HepG2 (cell line): ENCODE data around the gene FUOM. TPM values are rescaled to one million over a fixed set of nuclear protein-coding genes. Genes with fewer than 3 reads are reported as not detected.

ENCODE experiments used
- ATAC-seq: fragments of 200-7000 bp; cut with Tn5 transposase; 3 replicates; pipeline ENCODE4 v1.9.1; 2020; ENCODE audit warnings: mild to moderate bottlenecking, moderate library complexity
- BruUV-seq: library from RNA; stranded (reverse); fragments of 400-500 nt; replicated peaks from 2 replicates; lab custom pipeline; 2021; lab: Mats Ljungman, UMichigan
- CTCF ChIA-PET: fragments of 300-600 bp; formaldehyde crosslinking; extraction: SDS; loops from one replicate; lab custom pipeline; 2021; ENCODE audit warnings: low total read pairs, inconsistent platforms, low intra/inter-chr PET ratio; lab: Yijun Ruan, JAX
- POLR2A ChIA-PET: fragments of 350-600 bp; sonication (Branson Sonifier 250); formaldehyde crosslinking; loops from one replicate; lab custom pipeline; 2020; ENCODE audit warnings: antibody characterized with exemption, inconsistent platforms; lab: Yijun Ruan, JAX
- DNase-seq: peaks from one replicate; pipeline ENCODE4 v3.0.0-alpha.2; 2015; ENCODE audit warnings: low spot score
- FAIRE-seq: peaks from 3 replicates; lab custom pipeline; 2011; peaks lifted over from hg19 to GRCh38; lab: Jason Lieb, UNC
- H2AFZ ChIP-seq: one replicate; pipeline ENCODE4 v1.6.1; 2011; ENCODE audit warnings: low read length, inconsistent platforms
- H3K27ac ChIP-seq: fragments of 300-600 bp; 3 replicates; pipeline ENCODE4 v1.8.0; 2011; ENCODE audit warnings: mixed run types, mild to moderate bottlenecking, mixed read lengths, low read length, inconsistent platforms; ENCODE audit not compliant: insufficient read depth; ENCODE audit errors: extremely low read length
- H3K27me3 ChIP-seq, 2 experiments: fragments of 200-600 bp in 1 of 2; 2 replicates in 1 of 2; 3 replicates in 1 of 2; pipeline versions ENCODE4 v1.6.0 to v1.8.0; 2011; ENCODE audit warnings: low read length in 2 of 2, mild to moderate bottlenecking in 2 of 2, moderate library complexity in 2 of 2, inconsistent platforms in 1 of 2; ENCODE audit not compliant: insufficient read depth in 2 of 2, control insufficient read depth in 1 of 2
- H3K36me3 ChIP-seq, 2 experiments: fragments of 200-600 bp in 1 of 2; replicated peaks in 1 of 2; 2 replicates in 1 of 2; 3 replicates in 1 of 2; pipeline versions ENCODE4 v1.5.1 to v1.8.0; 2011; ENCODE audit warnings: low read length in 2 of 2, inconsistent platforms in 1 of 2; ENCODE audit not compliant: insufficient read depth in 2 of 2, control insufficient read depth in 1 of 2
- H3K4me1 ChIP-seq: 2 replicates; pipeline ENCODE4 v1.5.1; 2012; ENCODE audit warnings: low read length, inconsistent platforms; ENCODE audit not compliant: insufficient read depth
- H3K4me2 ChIP-seq: 2 replicates; pipeline ENCODE4 v1.6.0; 2011; ENCODE audit warnings: low read depth, low read length, inconsistent platforms
- H3K4me3 ChIP-seq, 3 experiments: fragments of 200-600 bp in 1 of 3; sonication (generic), shearing (Covaris generic) in 1 of 3; replicated peaks in 1 of 3; 2 replicates each; pipeline ENCODE4 v1.5.1; 2011 to 2016; ENCODE audit warnings: low read length in 3 of 3, inconsistent platforms in 2 of 3, low read depth in 2 of 3, mild to moderate bottlenecking in 2 of 3, control low read depth in 1 of 3, mixed read lengths in 1 of 3; ENCODE audit not compliant: insufficient read depth in 1 of 3
- H3K79me2 ChIP-seq: one replicate; pipeline ENCODE4 v1.6.1; 2011; ENCODE audit warnings: low read length, inconsistent platforms; ENCODE audit not compliant: insufficient read depth
- H3K9ac ChIP-seq: 2 replicates; pipeline ENCODE4 v1.6.0; 2011; ENCODE audit warnings: mild to moderate bottlenecking, low read depth, low read length, inconsistent platforms; ENCODE audit not compliant: insufficient read depth
- H3K9me3 ChIP-seq: 2 replicates; pipeline ENCODE4 v1.5.1; 2012; ENCODE audit warnings: mild to moderate bottlenecking, low read length
- H4K20me1 ChIP-seq: 2 replicates; pipeline ENCODE4 v1.6.0; 2011; ENCODE audit warnings: inconsistent platforms, mild to moderate bottlenecking, low read length, moderate library complexity; ENCODE audit not compliant: insufficient read depth
- GATAD1 ChIP-seq: IDR thresholded peaks from 2 replicates; pipeline ENCODE4 v1.6.1; 2016; ENCODE audit warnings: missing genetic modification reagents, missing compliant biosample characterization
- LBX2 ChIP-seq: sonication (generic); formaldehyde crosslinking; IDR thresholded peaks from 2 replicates; pipeline ENCODE4 v1.5.0; 2020; ENCODE audit warnings: missing genetic modification reagents, mild to moderate bottlenecking, borderline replicate concordance
- POLR2G ChIP-seq: fragments of 200-400 bp; formaldehyde crosslinking; IDR thresholded peaks from 2 replicates; pipeline ENCODE4 v1.6.1; 2018; ENCODE audit warnings: mild to moderate bottlenecking, low read depth, low read length, moderate library complexity
- ZNF138 ChIP-seq: sonication (generic); formaldehyde crosslinking; IDR thresholded peaks from 2 replicates; pipeline ENCODE4 v1.5.0; 2020; ENCODE audit warnings: mild to moderate bottlenecking, low read depth, missing genetic modification reagents
- ZNF546 ChIP-seq: sonication (generic); formaldehyde crosslinking; conservative IDR thresholded peaks from 2 replicates; pipeline ENCODE4 v1.8.1; 2023; ENCODE audit warnings: mild to moderate bottlenecking, missing genetic modification reagents
- WGBS: methylation state at CpG from one replicate; pipeline ENCODE4 v1.1.6; 2017; ENCODE audit warnings: low lambda C conversion rate; 5-methylcytosine and 5-hydroxymethylcytosine counted together
- in situ Hi-C: cut with HindIII; loops from 2 replicates; pipeline ENCODE4 v1.10.0; 2017; ENCODE audit warnings: low pct_unique_long_range_greater_than_20kb; ENCODE audit not compliant: extremely low pct_ligation_motif_present
- intact Hi-C: fragments of 100-400 bp; cut with micrococcal nuclease; formaldehyde crosslinking; loops from one replicate; pipeline ENCODE4 v1.10.0; 2022; ENCODE audit not compliant: unreplicated experiment
- polyA plus RNA-seq, 8 experiments: library from polyadenylated mRNA; depleted of rRNA in 3 of 8; stranded (reverse) in 7 of 8; unstranded in 1 of 8; fragments of >200 nt; fragmentation: Illumina TruSeq in 4 of 8; extraction: Trizol in 4 of 8; gene quantifications; 2 replicates each; pipeline versions ENCODE4 v1.2.1 to v1.2.3, GENCODE V29; 2011 to 2016; ENCODE audit warnings: low read depth in 4 of 8, missing spikeins in 1 of 8, mixed read lengths in 1 of 8; ENCODE audit not compliant: insufficient read depth in 1 of 8
- total RNA-seq, 5 experiments: library from RNA; depleted of rRNA; stranded (reverse); fragments of >200 nt; fragmentation: Illumina TruSeq; extraction: Trizol; gene quantifications; 2 replicates each; pipeline ENCODE4 v1.2.3, GENCODE V29; 2016; ENCODE audit warnings: low read depth in 1 of 5

Gene FUOM
- total and polyA plus RNA-seq, 2 of the 13 experiments (the other 11 are each of a cell fraction or from before 2014, with no cell fraction given) = 27.5 to 60.4 TPM

- Histone ChIP-seq H2AFZ (no peak overlapping the region), H4K20me1 (peaks cover 5% of the 10 kb centered on the region), H3K36me3 (peaks cover 14 to 33% of the 10 kb centered on the region in 2 experiments; a peak in 4 of 5 replicates), H3K79me2 (peaks cover 14% of the 10 kb centered on the region), H3K9me3 (no peaks in the 10 kb centered on the region), H3K9ac (no peak overlapping the region), H3K27me3 (no peaks in the 10 kb centered on the region; a peak in 1 of 5 replicates), H3K4me3 (no peak overlapping the region), H3K27ac (no peak overlapping the region), H3K4me1 (peaks cover 14% of the 10 kb centered on the region), H3K4me2 (no peak overlapping the region)
- WGBS = 88% methylated on average over 16 of the region's 23 CpGs
- ChIA-PET CTCF (no interaction called here), POLR2A (no interaction called here)
- ATAC-seq = no peak
- no TSS peak for BruUV-seq
- in situ Hi-C loops = no loop called here
- no peak for FAIRE-seq
- intact Hi-C loops = no loop called here
- DNase-seq = no peak
- TF ChIP-seq POLR2G (no peak), LBX2 (CRISPR knock-in tag) (no peak), ZNF546 (CRISPR knock-in tag) (no peak), GATAD1 (CRISPR knock-in tag) (no peak)
These were observed 45.6 kb downstream of the FUOM start for GRCh38 chr10:133312016-133312768.

GRCh38 chr10:133311570-133311969, 46.2 kb downstream of the FUOM start:
- Histone ChIP-seq H3K27ac (no peak overlapping the region), H3K79me2 (peaks cover 19% of the 10 kb centered on the region), H3K27me3 (no peaks in the 10 kb centered on the region; a peak in 1 of 5 replicates), H2AFZ (no peak overlapping the region), H4K20me1 (peaks cover 9% of the 10 kb centered on the region), H3K4me3 (no peak overlapping the region), H3K9me3 (no peaks in the 10 kb centered on the region), H3K4me2 (no peak overlapping the region), H3K9ac (no peak overlapping the region), H3K4me1 (peaks cover 19% of the 10 kb centered on the region), H3K36me3 (peaks cover 14 to 33% of the 10 kb centered on the region in 2 experiments; a peak in 4 of 5 replicates)
- FAIRE-seq (no peak), DNase-seq (no peak), ATAC-seq (no peak)
- in situ Hi-C loops (no loop called here), intact Hi-C loops (no loop called here)
- WGBS = 91% methylated on average over 8 of the region's 10 CpGs
- TF ChIP-seq ZNF138 (CRISPR knock-in tag) = no peak
- POLR2A ChIA-PET = no interaction called here
- CTCF ChIA-PET = no interaction called here
- BruUV-seq = no TSS peak
